HG03521 (cell line): ENCODE results near the gene ATP13A2.

ENCODE experiments used
- ATAC-seq: cut with Tn5 transposase; IDR thresholded peaks from one replicate; pipeline ENCODE4 v1.9.1; 2021; ENCODE audit warnings: mild to moderate bottlenecking, moderate library complexity; ENCODE audit not compliant: unreplicated experiment

ATP13A2 gene, protein sequence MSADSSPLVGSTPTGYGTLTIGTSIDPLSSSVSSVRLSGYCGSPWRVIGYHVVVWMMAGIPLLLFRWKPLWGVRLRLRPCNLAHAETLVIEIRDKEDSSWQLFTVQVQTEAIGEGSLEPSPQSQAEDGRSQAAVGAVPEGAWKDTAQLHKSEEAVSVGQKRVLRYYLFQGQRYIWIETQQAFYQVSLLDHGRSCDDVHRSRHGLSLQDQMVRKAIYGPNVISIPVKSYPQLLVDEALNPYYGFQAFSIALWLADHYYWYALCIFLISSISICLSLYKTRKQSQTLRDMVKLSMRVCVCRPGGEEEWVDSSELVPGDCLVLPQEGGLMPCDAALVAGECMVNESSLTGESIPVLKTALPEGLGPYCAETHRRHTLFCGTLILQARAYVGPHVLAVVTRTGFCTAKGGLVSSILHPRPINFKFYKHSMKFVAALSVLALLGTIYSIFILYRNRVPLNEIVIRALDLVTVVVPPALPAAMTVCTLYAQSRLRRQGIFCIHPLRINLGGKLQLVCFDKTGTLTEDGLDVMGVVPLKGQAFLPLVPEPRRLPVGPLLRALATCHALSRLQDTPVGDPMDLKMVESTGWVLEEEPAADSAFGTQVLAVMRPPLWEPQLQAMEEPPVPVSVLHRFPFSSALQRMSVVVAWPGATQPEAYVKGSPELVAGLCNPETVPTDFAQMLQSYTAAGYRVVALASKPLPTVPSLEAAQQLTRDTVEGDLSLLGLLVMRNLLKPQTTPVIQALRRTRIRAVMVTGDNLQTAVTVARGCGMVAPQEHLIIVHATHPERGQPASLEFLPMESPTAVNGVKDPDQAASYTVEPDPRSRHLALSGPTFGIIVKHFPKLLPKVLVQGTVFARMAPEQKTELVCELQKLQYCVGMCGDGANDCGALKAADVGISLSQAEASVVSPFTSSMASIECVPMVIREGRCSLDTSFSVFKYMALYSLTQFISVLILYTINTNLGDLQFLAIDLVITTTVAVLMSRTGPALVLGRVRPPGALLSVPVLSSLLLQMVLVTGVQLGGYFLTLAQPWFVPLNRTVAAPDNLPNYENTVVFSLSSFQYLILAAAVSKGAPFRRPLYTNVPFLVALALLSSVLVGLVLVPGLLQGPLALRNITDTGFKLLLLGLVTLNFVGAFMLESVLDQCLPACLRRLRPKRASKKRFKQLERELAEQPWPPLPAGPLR

DNA sequence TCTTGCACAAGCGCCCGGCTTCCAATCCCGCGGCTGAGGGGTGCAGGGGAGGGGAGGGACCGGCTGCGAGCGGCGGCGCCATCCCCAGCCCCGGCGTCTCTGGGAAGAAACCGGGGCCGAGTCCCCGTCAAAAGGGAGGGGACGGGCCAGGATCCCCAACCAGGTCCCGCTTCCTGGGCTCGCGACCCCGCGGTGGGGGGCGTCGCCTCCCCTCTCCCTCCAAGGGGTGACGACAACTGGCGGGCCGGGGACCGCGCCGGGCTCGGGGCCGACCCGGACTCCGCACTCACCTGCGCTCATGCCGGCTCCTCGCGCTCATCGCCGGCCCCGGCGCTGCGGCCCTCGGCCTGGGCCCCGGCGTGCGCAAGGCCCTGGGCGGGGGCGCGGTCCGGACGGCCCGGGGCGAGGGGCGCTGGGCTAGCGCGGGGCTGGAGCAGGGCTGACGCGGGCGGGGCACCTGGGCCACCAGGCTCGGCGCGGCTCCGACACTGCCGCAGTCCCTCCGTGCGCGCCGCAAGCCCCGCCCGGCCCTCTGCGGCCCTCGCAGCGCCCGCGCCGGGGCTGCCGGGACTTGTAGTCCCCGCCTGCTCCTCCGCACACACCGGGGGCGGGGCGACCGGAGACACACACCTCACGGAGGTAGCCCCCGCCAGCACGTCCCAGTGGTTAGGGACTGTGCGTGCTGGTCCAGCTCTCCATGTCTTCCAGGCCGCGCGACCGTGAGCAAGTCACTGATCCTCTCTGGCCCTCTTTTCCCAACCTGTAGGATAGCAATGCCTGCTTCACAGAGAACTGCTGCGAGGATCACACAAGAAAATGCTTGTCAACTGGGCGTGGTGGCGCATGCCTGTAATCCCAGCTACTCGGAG lies at the start of gene ATP13A2:
Gene ATP13A2 (minus strand): TSS at position 490 of the 869 bp plus-strand sequence. CDS start 190 bp downstream, at position 300.
- ATAC-seq, result peak; percentile 93

DNA sequence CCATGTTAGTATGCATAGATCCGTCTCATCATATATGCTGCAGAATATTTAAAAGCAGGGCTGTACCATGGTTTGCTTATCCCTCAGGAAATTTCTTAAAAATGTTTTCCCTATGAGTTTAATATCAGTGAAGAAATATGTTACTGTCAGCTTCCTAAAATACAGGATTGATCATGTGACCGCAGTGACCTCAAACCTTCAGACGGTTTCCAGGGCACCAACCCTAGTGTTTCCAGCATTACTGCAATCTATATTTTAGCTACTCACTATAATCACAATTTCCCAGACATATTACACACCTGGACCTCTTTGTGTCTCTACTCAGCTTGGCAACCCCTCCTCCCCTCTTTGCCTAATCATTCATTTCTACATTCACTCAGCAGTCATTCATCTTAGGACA lies 49.8 kb upstream of the ATP13A2 start:
- ATAC-seq, result no peak

DNA sequence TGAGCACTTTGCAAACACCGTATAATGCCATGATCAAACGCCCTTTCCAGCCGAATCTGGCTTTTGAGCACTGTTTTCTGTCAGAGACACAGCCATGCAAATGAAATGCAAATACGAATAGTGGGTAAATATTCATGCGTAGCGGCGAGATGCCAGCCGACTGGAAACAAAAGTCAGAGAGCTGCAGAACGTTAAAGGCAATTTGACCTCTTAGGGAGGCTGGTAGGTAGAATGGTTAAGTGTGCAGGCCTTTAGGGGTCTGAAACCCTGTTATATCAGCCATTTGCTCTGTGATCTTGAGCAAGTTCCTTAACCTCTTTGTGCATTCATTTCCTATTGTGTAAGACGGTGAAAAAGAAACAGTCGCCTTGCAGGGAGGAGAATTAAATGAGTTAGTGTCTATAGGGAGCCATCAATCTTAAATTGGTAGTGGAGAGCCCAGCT lies 48.6 kb upstream of the ATP13A2 start:
- ATAC-seq, result no peak

DNA sequence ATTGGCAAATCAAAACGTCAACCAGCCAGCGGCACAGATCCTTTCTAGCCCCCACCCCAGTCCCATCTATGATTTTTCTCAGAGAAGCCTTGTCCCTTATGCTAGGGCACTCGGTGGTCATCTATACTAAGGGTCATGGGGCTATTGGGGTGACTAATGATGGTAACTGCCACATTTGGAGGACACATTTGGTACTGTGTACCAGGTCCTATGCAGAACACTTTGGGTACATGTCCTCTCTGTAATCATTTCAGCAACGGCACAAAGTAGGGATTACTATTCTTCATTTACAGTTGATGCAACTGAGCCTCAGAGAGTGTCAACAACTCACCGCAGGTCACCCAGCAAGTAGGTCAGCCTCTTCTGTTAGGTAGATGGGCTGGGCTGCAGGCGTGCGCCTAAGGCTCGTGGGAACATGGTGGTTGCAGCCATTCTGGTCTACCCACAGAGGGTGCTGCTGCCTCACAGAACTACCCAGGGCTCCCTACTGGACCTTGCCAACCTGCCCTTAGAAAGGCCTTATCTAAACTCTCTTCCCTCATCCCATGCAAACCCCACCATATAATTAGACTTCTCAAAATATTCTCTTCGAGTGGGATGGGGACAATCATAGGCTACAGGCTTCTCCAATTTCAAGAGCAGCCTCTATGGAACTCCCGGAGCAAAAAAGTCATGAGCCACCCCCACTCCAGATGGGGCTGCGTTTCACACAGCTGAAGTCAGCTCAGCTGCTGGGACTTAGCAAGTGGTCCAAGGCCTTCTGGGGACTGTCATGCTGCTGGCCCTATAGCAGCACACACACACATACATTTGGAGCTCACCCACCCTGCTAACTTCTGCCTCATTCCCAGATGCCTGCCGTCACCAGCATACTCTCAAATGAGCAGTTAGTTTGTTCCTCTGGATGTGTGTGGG lies 47.9 kb upstream of the ATP13A2 start:
- no peak for ATAC-seq

DNA sequence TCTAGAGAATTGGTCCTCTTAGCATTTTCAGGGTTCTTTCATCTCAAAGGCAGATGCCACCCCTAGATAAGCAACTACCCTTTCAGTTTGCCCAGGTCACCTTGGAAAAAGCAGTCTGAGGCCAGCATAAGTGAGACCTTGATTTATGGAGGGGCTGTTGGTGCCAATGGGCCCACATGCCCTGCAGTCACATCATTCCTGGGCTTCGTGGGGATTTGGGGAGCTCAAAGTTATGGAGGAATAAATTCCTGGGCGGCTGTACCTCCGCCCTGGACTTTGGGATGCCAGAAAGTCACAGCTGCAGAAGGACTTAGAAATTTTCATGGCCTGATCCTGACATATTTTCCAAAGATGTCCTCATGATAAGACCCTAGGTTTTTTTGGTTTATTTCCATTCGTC lies 44.8 kb upstream of the ATP13A2 start:
- no peak for ATAC-seq

DNA sequence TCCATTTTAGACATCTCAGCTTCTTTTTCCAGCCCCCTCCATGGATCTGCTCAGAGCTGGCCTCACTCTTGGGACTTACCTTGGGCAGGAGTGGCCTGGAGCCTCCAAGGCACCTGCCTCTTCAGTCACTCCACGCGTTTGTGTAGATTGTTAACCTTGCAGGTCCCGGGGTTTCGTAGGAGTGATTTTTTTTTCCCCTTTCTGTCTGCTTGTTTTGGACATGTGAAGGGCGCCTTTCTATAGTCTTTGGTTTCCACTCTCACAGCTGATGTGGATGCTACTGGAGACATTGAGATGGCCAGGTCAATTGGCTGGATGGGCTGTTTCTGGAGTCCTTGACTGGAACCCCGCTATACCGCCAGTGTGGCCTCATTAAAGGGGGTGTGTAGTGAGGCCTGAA lies 44.1 kb upstream of the ATP13A2 start:
- ATAC-seq, result no peak

DNA sequence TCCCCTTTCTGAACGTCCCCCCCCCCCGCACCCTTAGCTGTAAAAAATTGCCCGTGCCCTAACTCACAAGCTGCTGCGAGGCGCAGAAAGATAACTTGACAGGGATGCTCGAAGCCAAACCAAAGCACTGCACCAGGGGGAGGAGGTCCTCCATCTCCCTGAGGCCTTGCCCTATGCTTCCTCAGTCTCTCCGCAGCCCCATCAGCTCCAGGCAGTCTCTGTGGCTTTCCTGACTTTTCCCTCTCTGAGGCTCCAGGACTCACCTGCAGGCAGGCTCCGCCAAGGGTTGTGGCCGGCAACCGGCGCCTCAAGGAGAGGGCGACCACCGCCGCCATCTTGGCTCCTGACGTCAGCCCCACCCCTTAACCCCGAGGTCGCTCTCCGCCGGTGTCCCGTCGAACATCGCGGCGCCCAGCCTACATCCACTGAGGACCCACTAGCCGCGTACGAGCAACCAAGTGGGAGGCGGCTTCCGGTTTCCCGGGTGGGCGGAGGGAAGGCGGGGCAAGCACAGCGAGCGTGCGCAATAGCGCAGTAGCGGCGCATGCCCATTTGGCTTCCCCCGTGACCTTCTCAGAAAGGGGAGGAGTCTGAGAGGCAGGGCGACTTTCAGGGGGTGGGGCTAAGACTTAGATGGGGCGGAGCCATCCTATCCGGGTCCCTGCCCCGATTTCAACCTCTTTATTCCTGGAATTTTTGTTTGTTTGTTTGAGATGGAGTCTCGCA lies 42.1 kb upstream of the ATP13A2 start, which contains the start of gene SDHB:
Gene SDHB (minus strand): TSS at position 348 of the 726 bp plus-strand sequence. CDS start 13 bp downstream, at position 335.
- ATAC-seq, result peak; percentile 97

DNA sequence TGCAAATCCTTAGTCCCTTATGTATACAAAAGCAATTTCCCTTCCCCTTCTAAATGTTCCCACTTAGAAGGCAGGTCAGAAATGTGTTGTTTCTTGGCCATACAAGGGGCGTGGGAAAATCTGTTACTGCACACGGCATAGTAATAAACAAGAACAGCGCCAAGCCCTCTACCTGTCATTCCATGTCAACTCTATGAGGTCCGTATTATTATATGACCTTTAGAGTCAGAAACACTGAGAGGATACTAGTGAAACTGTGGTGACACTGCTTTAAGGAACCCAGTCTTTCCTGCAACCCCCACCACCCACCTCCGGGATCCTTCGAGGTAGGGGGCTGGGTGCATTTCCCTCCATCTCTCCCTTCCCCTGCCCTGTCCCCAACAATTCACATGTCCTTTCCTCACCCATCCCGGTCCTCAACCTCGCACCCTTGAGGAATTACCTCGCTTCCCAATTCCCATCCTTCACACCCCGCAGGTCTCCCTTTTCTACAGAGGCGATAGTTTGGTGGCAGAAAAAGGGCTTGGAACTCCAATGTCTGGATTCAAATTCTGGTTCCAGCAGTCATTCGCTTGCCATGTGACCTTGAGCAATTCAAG lies 41.5 kb upstream of the ATP13A2 start:
- ATAC-seq, result no peak

DNA sequence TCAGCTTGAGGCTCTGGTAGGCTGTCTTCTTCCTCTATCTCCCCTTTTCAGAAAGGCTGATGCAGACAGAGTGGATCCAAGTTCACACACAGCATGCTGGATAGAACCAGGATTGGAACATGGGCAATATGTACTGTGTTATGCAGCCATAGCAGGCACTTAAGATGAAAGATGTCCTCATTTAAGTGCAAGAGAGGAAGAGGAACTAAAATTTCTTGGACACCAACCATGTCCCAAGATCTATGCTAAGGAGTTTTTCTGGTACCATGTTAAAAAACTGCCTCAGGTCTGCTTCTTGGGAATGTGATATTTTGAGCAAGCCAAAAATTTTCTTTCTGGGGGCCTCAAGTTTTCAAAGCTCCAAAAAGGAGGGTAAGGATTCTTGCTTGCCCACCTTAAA lies 40.9 kb upstream of the ATP13A2 start:
- ATAC-seq, result no peak

DNA sequence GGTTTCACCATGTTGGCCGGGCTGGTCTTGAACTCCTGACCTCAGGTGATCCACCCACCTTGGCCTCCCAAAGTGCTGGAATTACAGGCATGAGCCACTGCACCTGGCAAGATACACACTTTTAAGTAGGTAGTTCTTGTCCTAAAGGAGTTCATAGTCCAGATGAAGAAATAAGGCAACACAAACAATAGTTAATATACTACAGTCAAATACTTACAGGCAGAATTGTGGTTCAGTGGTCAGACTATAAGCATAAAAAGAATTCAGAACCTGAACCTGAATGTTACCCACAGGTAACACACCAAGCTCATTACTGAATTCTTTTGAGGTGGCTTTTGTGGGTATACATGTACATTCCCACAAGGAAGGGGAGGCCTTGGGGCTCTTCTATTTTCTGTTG lies 40.3 kb upstream of the ATP13A2 start:
- no peak for ATAC-seq

DNA sequence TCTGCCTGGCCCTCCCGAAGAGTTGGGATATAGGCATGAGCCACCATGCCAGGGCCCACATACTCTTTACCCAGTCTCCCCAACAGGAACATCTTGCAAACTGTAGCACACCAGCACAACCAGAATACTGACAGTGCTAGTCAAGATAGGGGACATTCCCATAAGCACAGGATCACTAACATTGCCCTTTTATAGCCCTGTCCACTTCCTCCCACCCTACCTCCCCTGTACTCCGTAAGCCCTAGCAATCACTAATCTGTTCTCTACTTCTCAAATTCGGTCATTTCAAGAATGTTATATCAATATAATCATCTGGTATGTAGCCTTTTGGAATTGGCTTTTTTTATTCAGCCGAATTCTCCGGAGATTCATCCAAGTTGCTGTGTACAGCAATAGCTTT lies 36.2 kb upstream of the ATP13A2 start:
- no peak for ATAC-seq

DNA sequence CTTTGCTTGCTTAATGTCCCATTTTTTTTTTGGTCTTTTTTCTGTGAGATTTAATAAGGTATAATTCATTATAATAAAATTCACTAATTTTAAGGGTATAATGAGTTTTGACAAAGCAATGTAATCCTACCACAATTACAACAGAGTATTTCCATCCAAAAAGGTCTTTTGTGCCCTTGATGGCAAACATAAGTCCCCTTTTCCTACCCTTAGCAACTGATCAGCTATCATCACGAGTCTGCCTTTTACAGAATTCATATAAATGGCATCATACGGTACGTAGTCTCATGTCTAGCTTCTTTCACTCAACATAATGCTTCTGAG lies 34.6 kb upstream of the ATP13A2 start:
- no peak for ATAC-seq

DNA sequence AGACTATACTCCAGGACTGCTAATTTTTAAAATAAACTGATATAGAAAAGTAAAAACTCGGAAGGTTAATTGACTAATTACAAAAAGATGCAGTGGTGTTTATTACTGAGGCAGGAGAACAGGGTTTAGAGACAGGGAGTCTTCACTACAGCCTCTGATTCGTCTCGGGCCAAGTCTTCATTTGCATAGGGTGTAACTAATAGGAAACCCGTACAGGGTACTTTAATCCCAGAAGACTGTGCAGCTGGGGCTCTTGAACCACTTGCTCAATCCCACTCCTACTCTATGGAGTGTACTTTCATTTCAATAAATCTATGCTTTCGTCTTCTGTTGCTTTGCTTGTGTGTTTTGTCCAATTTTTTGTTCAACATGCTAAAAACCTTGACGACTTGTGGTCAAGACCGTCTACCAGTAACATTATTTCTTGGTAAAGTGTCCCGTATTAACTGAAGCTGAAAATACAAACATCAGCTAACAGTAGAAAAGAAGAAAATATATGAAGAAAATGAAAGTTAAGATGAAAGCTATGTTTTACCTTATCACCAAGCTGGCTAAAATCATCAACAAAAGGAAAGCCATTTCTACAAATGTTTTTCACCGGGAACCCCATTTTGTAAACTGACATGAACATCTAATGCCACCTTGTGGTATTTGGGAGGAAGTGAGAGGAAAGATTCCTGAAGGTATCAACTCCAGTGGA lies 34.1 kb upstream of the ATP13A2 start:
- no peak for ATAC-seq

DNA sequence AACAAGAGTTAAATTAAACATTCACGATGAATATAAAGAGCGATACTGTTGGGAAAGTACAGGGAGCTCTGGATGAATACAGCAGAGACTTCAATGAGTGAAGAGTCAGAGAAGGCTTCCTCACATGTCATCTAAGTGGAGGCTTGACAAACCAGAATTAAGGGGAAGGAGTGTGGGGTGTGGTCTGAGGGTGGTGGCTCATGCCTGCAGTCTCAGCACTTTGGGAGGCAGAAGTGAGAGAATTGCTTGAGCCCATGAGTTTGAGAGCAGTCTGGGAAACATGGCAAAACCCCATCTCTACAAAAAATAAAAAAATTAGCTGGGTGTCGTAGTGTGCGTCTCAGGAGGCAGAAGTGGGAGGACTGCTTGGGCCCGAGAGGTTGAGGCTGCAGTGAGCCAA lies 33.4 kb upstream of the ATP13A2 start:
- no peak for ATAC-seq

DNA sequence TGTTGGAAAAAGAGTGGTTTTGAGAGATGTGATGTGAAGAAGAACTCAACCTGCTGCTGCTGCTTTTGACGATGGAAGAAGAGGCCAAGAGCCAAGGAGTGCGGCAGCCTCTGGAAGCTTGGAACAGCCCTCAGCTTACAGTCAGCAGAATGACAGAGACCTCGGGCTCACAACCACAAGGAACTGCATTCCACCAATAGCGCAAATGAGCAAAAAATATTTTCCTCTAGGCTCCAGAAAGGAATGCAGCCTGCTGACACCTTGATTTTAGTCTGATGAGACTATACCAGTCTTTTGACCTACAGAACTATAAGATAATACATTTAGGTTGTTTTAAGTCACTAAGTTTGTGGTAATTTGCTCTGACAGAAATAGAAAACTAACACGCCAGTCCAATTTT lies 31.9 kb upstream of the ATP13A2 start:
- no peak for ATAC-seq

DNA sequence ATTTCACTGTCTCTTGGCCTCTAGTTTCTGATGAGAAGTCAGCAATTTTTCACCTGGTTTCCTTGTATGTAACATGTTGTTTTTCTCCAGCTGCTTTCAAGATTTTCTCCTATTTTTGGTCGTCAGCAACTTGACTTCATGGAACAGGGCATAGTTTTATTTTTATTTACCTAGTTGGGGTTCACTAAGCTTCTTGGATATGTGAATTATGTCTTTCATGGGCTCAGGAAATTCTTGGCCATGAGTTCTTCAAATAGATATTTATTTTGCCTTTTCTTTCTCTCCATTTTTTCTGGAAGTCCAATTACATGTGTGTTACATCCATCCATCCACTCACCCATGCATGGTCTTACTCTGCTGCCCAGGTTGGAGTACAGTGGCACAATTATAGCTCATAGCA lies 28.4 kb upstream of the ATP13A2 start:
- no peak for ATAC-seq

DNA sequence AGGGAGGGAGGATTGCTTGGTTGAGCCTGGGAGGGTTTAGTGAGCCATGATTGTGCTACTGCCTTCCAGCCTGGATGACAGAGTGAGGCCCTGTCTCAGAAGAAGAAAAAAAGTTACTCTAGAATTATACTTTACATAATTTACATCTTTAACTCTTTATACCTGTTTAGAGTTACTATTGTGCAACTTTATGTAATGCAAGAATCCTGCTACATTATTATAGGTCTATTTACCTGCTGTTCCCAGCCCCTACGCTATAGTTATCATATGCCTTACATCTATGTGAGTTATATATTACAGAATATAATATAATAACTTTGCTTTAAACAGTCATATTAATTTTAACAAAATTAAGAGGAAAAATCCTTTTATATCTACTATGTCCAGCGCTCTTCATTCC lies 27.8 kb upstream of the ATP13A2 start:
- no peak for ATAC-seq

DNA sequence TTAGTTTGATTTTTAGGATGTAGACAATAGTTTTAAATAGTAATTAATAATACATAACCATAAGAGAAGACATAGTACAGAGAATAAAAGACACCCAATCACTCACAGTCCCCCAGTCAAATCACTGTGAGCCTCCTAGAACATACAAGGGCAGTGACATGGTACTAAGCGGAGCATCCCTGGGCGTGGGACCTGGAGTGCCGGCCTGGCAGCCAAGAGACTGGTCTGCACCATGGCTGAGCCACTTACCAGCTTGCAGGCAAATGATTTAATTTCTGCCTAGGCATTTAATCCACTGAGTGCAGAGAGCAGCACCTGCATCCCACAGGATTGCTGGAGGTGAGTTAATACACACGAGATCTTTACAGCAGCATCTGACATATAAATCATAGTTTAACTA lies 21.8 kb upstream of the ATP13A2 start:
- ATAC-seq, result no peak
